ENCODE measurements around the gene RAB11FIP4.

The RAB11FIP4 gene

DNA sequence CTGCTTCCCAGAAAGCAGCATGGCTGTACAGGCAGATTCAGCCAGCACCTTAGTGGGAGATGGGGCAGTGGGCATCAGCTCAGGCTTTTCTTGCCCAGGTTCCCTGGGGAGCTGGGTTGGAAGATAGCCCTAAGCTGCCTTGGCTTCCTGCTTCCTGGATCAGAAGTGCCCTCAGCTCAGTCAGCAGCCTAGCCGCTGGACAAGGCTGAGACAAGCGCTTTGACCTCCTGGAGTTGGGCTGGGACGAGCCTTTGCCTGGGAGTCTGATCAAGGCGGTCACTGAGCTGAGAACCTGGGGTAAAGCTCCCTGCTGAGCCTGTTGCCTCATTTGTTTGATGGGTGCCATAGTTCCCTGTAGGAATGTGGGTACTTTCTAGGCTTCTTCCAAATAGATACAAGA is 190.0 kb downstream of the RAB11FIP4 start:
- no peak overlapping the region for H3K27ac ChIP-seq

DNA sequence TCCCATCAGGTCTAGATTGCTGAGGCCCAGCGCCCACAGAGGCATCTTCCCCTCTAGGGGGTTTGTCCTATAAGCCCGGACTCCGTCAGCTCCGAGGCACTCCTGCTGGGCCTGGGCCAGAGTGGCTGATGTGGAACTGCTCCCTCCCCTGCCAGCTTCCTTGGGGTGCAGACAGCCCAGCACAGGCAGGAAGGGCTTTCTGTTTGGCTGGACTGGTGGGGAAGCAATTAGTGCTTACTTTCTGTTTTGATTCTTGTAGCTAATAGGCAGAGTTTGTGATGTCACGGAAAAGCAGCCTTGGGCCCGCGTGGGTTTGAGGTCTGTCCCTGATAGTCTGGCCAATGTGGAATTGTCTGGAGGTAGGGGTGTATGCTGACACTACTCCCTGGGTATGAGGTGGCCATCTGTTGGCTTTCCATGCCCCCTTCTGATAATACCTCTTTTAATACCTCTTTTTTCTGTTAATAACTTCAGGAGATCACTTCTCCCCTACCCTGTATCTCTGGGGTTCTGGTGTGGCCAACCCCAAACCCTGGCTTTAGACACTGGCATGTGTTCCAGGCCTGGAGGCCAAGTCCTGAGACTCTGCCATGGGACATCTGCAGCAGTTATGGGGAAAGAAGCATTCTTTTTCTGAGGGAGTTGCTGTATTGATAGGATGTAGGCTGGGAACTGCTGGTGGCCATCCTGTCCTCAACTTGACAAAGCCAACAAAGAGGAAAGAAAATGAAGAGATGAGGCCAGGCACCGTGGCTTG is 190.9 kb downstream of the RAB11FIP4 start:
- no peak overlapping the region for H3K27ac ChIP-seq
- no peak for TF ChIP-seq ZFX (IDR thresholded peaks at IDR 0.05; ENCODE audit: borderline replicate concordance)
- TF ChIP-seq, protein P1, sequence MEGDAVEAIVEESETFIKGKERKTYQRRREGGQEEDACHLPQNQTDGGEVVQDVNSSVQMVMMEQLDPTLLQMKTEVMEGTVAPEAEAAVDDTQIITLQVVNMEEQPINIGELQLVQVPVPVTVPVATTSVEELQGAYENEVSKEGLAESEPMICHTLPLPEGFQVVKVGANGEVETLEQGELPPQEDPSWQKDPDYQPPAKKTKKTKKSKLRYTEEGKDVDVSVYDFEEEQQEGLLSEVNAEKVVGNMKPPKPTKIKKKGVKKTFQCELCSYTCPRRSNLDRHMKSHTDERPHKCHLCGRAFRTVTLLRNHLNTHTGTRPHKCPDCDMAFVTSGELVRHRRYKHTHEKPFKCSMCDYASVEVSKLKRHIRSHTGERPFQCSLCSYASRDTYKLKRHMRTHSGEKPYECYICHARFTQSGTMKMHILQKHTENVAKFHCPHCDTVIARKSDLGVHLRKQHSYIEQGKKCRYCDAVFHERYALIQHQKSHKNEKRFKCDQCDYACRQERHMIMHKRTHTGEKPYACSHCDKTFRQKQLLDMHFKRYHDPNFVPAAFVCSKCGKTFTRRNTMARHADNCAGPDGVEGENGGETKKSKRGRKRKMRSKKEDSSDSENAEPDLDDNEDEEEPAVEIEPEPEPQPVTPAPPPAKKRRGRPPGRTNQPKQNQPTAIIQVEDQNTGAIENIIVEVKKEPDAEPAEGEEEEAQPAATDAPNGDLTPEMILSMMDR (IDR thresholded peaks at IDR 0.05) = no peak

More for the DNA sequence above, 190.0 kb downstream of the RAB11FIP4 start:
- TF ChIP-seq, protein P1 (IDR thresholded peaks at IDR 0.05) = no peak

DNA sequence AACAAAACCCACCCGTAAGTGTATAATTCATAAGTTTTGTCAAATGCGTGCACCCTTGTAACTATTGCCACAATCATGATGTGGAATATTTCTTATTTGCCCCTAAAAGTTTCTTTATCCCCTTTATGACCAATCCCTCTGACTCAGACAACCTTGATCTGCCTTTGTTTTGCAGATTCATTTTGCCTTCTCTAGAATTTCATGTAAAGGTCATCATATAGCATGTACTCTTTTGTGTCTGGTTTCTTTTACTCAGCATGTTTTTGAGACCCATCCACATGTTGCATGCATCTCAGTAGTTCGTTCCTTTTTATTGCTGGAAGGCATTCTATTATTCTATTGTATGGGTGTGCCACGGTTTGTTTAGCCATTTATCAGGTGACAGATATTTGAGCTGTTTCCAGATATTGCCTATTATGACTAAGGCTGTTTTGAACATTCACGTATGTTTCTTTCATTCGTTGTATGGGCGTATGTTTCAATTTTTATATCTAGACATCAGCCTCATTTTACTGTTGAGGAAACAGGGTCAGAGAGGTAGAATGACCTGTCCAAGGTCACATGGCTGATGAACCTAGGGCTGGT is 192.4 kb downstream of the RAB11FIP4 start:
- H3K27ac ChIP-seq = no peak overlapping the region

DNA sequence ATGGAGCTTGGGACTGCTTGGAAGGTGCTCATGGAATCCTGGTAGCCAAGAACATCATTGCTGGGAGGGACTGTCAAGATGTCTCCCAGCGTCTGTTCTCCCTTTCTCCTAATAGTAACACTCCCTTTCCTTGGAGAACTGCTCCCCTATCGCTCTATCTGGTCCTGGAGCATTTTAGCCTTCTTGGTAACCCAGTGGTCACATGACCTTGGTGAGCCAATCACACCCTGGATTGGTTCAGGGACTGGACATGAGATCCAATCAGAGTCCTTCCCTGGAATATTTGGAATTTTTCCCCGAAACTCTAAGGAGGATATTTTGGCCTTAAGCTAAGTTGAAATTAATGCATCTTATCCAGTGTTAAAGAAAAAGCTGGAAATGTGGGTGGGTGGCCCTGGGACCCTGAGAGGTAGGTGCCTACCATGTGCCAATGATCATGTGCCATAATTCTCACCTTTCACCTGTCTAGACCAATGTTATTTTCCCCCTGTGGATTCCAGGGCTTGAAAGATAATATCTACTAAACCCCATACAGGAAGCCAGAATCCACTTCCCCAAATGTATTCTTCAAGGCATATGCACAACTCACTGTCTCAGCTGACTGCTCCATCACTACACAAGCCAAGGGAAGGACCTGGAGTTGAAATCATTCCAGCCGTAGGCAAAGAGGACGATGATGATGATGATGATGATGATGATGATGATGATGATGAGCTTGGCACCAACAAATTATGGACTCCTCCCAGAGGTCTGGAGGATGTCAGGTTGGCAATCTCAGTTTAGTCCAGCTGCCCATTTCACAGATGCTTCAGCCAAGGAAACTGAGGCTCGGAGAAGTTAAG is 193.2 kb downstream of the RAB11FIP4 start:
- TF ChIP-seq, protein P1 (IDR thresholded peaks at IDR 0.05) = no peak
- TF ChIP-seq ZFX (IDR thresholded peaks at IDR 0.05; ENCODE audit: borderline replicate concordance) = no peak

More for the DNA sequence above, 192.4 kb downstream of the RAB11FIP4 start:
- TF ChIP-seq, protein P1 (IDR thresholded peaks at IDR 0.05) = no peak

DNA sequence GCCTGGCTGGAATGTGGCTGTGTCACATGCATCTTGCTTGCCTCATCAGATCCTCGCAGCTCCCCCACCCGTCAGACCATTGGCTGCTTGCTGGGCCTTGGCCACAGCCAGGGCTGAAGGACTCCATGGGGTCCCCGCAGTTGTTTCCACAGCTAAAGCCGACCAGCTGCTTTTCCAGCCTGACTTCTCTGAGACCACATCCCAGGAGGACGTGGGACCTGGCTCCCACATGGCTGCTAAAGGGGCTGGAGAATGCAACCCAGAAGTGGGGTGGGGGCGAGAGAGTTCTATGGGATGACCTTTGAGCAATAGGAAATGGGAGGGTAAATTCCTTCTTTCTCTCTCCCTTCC is 193.8 kb downstream of the RAB11FIP4 start:
- no peak overlapping the region for H3K27ac ChIP-seq
- TF ChIP-seq, protein P1 (IDR thresholded peaks at IDR 0.05) = no peak
- no peak for TF ChIP-seq ZFX (IDR thresholded peaks at IDR 0.05; ENCODE audit: borderline replicate concordance)

More for the DNA sequence above, 193.2 kb downstream of the RAB11FIP4 start:
- H3K27ac ChIP-seq = no peak overlapping the region

DNA sequence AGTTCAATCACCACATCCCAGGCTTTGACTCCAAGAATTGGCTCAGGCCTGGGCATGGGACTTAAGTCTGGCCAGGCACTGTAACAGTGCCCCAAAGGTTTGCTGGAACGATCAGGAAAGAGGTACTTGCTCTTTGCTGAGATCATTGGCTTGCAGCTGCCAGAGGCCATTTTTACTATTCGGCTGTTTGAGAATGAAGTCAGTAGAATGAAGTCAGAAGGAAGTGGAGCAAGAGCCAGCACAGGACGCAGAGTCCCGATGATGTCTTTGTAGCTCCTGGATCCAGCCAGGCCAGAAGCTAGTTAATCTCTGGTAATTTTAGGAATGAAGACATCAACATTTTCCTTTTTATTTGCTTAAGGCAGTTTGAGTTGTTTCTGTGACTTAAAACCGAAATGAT is 195.5 kb downstream of the RAB11FIP4 start:
- no peak for TF ChIP-seq ZFX (IDR thresholded peaks at IDR 0.05; ENCODE audit: borderline replicate concordance)
- TF ChIP-seq, protein P1 (IDR thresholded peaks at IDR 0.05) = no peak
- H3K27ac ChIP-seq = no peak overlapping the region

All from 22Rv1 (cell line).